A549 (cell line): ENCODE results near the gene CALN1.

Source experiments
- CTCF ChIP-seq: fragments of >200 bp; sonication (Bioruptor Twin); formaldehyde crosslinking; IDR thresholded peaks from 3 replicates; pipeline ENCODE4 v1.5.1; 2016
- E2F6 ChIP-seq: IDR thresholded peaks from 2 replicates; pipeline ENCODE4 v1.6.1; 2012; ENCODE audit warnings: low read depth, borderline replicate concordance
- EP300 ChIP-seq, 2 experiments: fragments of >200 bp; sonication (Bioruptor Twin); formaldehyde crosslinking; IDR thresholded peaks; 2 replicates in 1 of 2; 3 replicates in 1 of 2; pipeline ENCODE4 v1.6.1; 2016 to 2017
- MAZ ChIP-seq: fragments of 150-350 bp; IDR thresholded peaks from 2 replicates; pipeline ENCODE4 v1.6.1; 2014; ENCODE audit warnings: antibody characterized with exemption, low read depth, low read length, borderline replicate concordance
- PBX3 ChIP-seq: IDR thresholded peaks from 2 replicates; pipeline ENCODE4 v1.6.1; 2012
- POLR2A ChIP-seq: IDR thresholded peaks from 2 replicates; pipeline ENCODE4 v1.6.1; 2012; ENCODE audit warnings: mild to moderate bottlenecking, low read length
- POLR2AphosphoS2 ChIP-seq: conservative IDR thresholded peaks from 2 replicates; pipeline ENCODE4 v1.6.1; 2012; ENCODE audit warnings: low read length, improper control_type of control experiment, inconsistent platforms
- RAD21 ChIP-seq, 2 experiments: fragments of >200 bp in 1 of 2; sonication (Bioruptor Twin) in 1 of 2; formaldehyde crosslinking in 1 of 2; IDR thresholded peaks in 1 of 2; conservative IDR thresholded peaks in 1 of 2; 2 replicates in 1 of 2; 3 replicates in 1 of 2; pipeline ENCODE4 v1.6.1; 2012 to 2018; ENCODE audit warnings: inconsistent platforms in 1 of 2
- REST ChIP-seq: fragments of 200-600 bp; sonication (generic); IDR thresholded peaks from 2 replicates; pipeline ENCODE4 v1.6.1; 2016; ENCODE audit warnings: antibody characterized with exemption, mild to moderate bottlenecking, moderate library complexity
- SMC3 ChIP-seq: fragments of >200 bp; sonication (Bioruptor Twin); formaldehyde crosslinking; IDR thresholded peaks from 3 replicates; pipeline ENCODE4 v1.6.1; 2018; ENCODE audit warnings: inconsistent platforms
- ZFP36 ChIP-seq: fragments of 450-650 bp; IDR thresholded peaks from 2 replicates; pipeline ENCODE4 v1.6.1; 2014; ENCODE audit warnings: borderline replicate concordance; ENCODE audit not compliant: partially characterized antibody

- no peak for TF ChIP-seq E2F6
- no peak for TF ChIP-seq CTCF
- no peak for TF ChIP-seq POLR2A
- TF ChIP-seq MAZ = no peak
- no peak for TF ChIP-seq POLR2AphosphoS2
- TF ChIP-seq SMC3 = no peak
- TF ChIP-seq EP300 (IDR thresholded peaks at IDR 0.05) = no peak
- TF ChIP-seq RAD21 (conservative IDR thresholded peaks at IDR 0.05 in 1 of 2, IDR thresholded peaks at IDR 0.05 in 1 of 2) = no peak
- TF ChIP-seq PBX3 = no peak
- no peak for TF ChIP-seq ZFP36
- TF ChIP-seq REST = no peak
Observed at GRCh38 chr7:72153132-72153512, 259.0 kb downstream of the CALN1 start.
